GM23338 (cell line): ENCODE results near the gene TPK1.

Experiments used
- EZH2 ChIP-seq: fragments of 200-600 bp; sonication (generic); IDR thresholded peaks from one replicate; pipeline ENCODE4 v1.8.0; 2017; ENCODE audit warnings: antibody characterized with exemption, mild to moderate bottlenecking, low read depth; ENCODE audit not compliant: unreplicated experiment
- POLR2AphosphoS5 ChIP-seq: IDR thresholded peaks from 2 replicates; pipeline ENCODE4 v1.6.1; 2016; ENCODE audit warnings: antibody characterized with exemption, low read depth
- TF ChIP-seq, protein P1 (sequence below), 2 experiments: fragments of 200-600 bp in 1 of 2; sonication (generic) in 1 of 2; conservative IDR thresholded peaks; 2 replicates each; pipeline versions ENCODE4 v1.5.1 to v1.6.1; 2016 to 2017; ENCODE audit warnings: antibody characterized with exemption in 2 of 2, low read depth in 2 of 2, mild to moderate bottlenecking in 2 of 2, moderate library complexity in 1 of 2
- TF ChIP-seq, protein P2 (sequence below): IDR thresholded peaks from one replicate; pipeline ENCODE4 v1.6.1; 2018; ENCODE audit warnings: antibody characterized with exemption; ENCODE audit not compliant: unreplicated experiment

DNA sequence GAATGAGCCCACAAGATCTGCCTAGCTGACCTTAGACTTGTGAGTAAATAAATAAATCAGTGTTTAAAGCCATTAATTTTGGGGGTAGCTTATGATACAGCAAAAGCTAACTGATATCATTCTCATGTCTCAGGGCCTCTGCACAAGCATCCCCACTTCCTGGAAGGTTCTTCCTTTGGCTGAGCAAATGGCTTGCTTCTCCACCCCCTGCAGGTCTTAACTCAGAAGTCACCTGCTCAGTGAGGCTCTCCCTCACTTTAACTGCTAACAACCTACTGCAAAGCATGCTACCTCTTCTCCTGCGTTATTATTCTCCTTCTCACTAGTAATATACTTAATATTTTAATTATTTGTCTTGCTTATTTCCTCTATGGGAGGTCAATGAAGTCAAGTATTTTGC, 167.3 kb downstream of the TPK1 start:
- TF ChIP-seq, protein P1, sequence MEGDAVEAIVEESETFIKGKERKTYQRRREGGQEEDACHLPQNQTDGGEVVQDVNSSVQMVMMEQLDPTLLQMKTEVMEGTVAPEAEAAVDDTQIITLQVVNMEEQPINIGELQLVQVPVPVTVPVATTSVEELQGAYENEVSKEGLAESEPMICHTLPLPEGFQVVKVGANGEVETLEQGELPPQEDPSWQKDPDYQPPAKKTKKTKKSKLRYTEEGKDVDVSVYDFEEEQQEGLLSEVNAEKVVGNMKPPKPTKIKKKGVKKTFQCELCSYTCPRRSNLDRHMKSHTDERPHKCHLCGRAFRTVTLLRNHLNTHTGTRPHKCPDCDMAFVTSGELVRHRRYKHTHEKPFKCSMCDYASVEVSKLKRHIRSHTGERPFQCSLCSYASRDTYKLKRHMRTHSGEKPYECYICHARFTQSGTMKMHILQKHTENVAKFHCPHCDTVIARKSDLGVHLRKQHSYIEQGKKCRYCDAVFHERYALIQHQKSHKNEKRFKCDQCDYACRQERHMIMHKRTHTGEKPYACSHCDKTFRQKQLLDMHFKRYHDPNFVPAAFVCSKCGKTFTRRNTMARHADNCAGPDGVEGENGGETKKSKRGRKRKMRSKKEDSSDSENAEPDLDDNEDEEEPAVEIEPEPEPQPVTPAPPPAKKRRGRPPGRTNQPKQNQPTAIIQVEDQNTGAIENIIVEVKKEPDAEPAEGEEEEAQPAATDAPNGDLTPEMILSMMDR (conservative IDR thresholded peaks at IDR 0.05; ENCODE audit: low read depth in 2 of 2) = peak in 1 of 2 experiments; percentile 16; a peak in 1 of 4 replicates
- no peak for TF ChIP-seq EZH2
- TF ChIP-seq, protein P2, sequence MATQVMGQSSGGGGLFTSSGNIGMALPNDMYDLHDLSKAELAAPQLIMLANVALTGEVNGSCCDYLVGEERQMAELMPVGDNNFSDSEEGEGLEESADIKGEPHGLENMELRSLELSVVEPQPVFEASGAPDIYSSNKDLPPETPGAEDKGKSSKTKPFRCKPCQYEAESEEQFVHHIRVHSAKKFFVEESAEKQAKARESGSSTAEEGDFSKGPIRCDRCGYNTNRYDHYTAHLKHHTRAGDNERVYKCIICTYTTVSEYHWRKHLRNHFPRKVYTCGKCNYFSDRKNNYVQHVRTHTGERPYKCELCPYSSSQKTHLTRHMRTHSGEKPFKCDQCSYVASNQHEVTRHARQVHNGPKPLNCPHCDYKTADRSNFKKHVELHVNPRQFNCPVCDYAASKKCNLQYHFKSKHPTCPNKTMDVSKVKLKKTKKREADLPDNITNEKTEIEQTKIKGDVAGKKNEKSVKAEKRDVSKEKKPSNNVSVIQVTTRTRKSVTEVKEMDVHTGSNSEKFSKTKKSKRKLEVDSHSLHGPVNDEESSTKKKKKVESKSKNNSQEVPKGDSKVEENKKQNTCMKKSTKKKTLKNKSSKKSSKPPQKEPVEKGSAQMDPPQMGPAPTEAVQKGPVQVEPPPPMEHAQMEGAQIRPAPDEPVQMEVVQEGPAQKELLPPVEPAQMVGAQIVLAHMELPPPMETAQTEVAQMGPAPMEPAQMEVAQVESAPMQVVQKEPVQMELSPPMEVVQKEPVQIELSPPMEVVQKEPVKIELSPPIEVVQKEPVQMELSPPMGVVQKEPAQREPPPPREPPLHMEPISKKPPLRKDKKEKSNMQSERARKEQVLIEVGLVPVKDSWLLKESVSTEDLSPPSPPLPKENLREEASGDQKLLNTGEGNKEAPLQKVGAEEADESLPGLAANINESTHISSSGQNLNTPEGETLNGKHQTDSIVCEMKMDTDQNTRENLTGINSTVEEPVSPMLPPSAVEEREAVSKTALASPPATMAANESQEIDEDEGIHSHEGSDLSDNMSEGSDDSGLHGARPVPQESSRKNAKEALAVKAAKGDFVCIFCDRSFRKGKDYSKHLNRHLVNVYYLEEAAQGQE = no peak
- TF ChIP-seq POLR2AphosphoS5 = no peak
